ENCODE results near the gene LGALS12. TPM values are rescaled to one million over a fixed set of nuclear protein-coding genes. Genes with fewer than 3 reads are reported as not detected.

Gene LGALS12
- polyA plus RNA-seq, 3 donors = 6.8 to 16.3 (median 13.5) TPM

GRCh38 chr11:63552921-63553320, 47.0 kb downstream of the LGALS12 start:
- peak overlapping the region in 1 of 7 donors; percentile 45 for H3K27ac Mint-ChIP-seq
- no peak for DNase-seq
- H3K4me3 Mint-ChIP-seq = no peak overlapping the region
- Histone ChIP-seq H3K36me3 (replicated peaks in 1 of 2; ENCODE audit: control insufficient read depth in 1 of 2, insufficient read depth in 2 of 2, low read length in 2 of 2) (no peaks in the 10 kb centered on the region), H3K4me1 (ENCODE audit: control insufficient read depth in 1 of 2, insufficient read depth in 2 of 2, low read length in 2 of 2) (peaks cover 8 to 13% of the 10 kb centered on the region in 2 donors), H3K9me3 (replicated peaks in 1 of 2; ENCODE audit: control insufficient read depth in 1 of 2, insufficient read depth in 1 of 2, low read length in 2 of 2) (no peaks in the 10 kb centered on the region), H3K79me2 (ENCODE audit: insufficient read depth, low read length) (no peaks in the 10 kb centered on the region), H3K9ac (ENCODE audit: insufficient read depth, low read length, poor library complexity, severe bottlenecking) (no peak overlapping the region), H3K4me2 (replicated peaks; ENCODE audit: extremely low read depth, low read length, poor library complexity, severe bottlenecking) (no peak overlapping the region), H3K4me3 (replicated peaks in 1 of 3; ENCODE audit: low read depth in 2 of 3, low read length in 3 of 3) (no peak overlapping the region), H3K27me3 (ENCODE audit: control insufficient read depth in 2 of 2, insufficient read depth in 2 of 2, low read length in 2 of 2) (no peaks in the 10 kb centered on the region), H2AFZ (ENCODE audit: insufficient read depth, low read depth, low read length, poor library complexity, severe bottlenecking) (no peak overlapping the region), H3K27ac (ENCODE audit: low read depth in 1 of 2, low read length in 2 of 2) (no peak overlapping the region), H4K20me1 (ENCODE audit: insufficient read depth, low read length) (no peaks in the 10 kb centered on the region)
- peaks cover 20% of the 10 kb centered on the region for H3K4me1 Mint-ChIP-seq
- TF ChIP-seq, protein P1, sequence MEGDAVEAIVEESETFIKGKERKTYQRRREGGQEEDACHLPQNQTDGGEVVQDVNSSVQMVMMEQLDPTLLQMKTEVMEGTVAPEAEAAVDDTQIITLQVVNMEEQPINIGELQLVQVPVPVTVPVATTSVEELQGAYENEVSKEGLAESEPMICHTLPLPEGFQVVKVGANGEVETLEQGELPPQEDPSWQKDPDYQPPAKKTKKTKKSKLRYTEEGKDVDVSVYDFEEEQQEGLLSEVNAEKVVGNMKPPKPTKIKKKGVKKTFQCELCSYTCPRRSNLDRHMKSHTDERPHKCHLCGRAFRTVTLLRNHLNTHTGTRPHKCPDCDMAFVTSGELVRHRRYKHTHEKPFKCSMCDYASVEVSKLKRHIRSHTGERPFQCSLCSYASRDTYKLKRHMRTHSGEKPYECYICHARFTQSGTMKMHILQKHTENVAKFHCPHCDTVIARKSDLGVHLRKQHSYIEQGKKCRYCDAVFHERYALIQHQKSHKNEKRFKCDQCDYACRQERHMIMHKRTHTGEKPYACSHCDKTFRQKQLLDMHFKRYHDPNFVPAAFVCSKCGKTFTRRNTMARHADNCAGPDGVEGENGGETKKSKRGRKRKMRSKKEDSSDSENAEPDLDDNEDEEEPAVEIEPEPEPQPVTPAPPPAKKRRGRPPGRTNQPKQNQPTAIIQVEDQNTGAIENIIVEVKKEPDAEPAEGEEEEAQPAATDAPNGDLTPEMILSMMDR (IDR thresholded peaks at IDR 0.05) = no peak
- no peaks in the 10 kb centered on the region for H3K36me3 Mint-ChIP-seq
- no peaks in the 10 kb centered on the region for H3K9me3 Mint-ChIP-seq
- intact Hi-C loops (cut with micrococcal nuclease) = no loop called here
- 87% methylated on average over 3 of the region's 7 CpGs for WGBS (ENCODE audit: insufficient coverage)
- peaks cover 0 to 14% (median 10%) of the 10 kb centered on the region in 3 donors for H3K27me3 Mint-ChIP-seq (ENCODE audit: low read depth in 3 of 3)

DNA sequence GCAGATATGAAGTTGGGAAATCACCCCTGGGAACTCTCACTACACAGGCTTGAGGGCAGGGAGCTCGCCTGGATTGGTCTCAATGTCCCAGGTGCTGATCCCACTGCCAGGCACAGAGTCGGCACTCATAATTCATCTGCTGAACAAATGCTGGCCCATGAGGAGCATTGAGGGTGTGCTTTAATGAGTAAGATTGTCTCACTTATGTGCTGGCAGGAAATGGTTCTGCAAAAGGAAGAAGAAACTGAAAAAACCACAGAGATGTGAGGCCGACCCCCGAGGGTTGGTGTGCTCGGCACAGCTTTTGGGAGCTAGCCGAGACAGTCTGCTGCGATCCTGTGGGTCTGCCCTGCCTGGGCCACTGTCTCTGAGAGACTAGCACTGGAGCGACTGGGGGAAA, 47.9 kb downstream of the LGALS12 start:
- Histone ChIP-seq H3K9me3 (replicated peaks in 1 of 2; ENCODE audit: control insufficient read depth in 1 of 2, insufficient read depth in 1 of 2, low read length in 2 of 2) (no peaks in the 10 kb centered on the region), H4K20me1 (ENCODE audit: insufficient read depth, low read length) (no peaks in the 10 kb centered on the region), H3K79me2 (ENCODE audit: insufficient read depth, low read length) (no peaks in the 10 kb centered on the region), H3K27me3 (ENCODE audit: control insufficient read depth in 2 of 2, insufficient read depth in 2 of 2, low read length in 2 of 2) (no peaks in the 10 kb centered on the region), H3K4me3 (replicated peaks in 1 of 3; ENCODE audit: low read depth in 2 of 3, low read length in 3 of 3) (peak overlapping the region in 1 of 3 experiments; percentile 35), H3K4me2 (replicated peaks; ENCODE audit: extremely low read depth, low read length, poor library complexity, severe bottlenecking) (peak overlapping the region; percentile 42), H3K9ac (ENCODE audit: insufficient read depth, low read length, poor library complexity, severe bottlenecking) (peak overlapping the region; percentile 25), H3K27ac (ENCODE audit: low read depth in 1 of 2, low read length in 2 of 2) (peak overlapping the region in 1 of 2 donors; percentile 48), H3K4me1 (ENCODE audit: control insufficient read depth in 1 of 2, insufficient read depth in 2 of 2, low read length in 2 of 2) (peaks cover 8 to 13% of the 10 kb centered on the region in 2 donors), H2AFZ (ENCODE audit: insufficient read depth, low read depth, low read length, poor library complexity, severe bottlenecking) (peak overlapping the region; percentile 77), H3K36me3 (replicated peaks in 1 of 2; ENCODE audit: control insufficient read depth in 1 of 2, insufficient read depth in 2 of 2, low read length in 2 of 2) (no peaks in the 10 kb centered on the region)
- peak in 2 of 3 donors; percentile 20 to 23 for DNase-seq
- peak overlapping the region; percentile 59 to 80 for H3K4me3 Mint-ChIP-seq
- peak overlapping the region in 5 of 7 donors; percentile 38 to 77 (median 68) for H3K27ac Mint-ChIP-seq
- no peaks in the 10 kb centered on the region for H3K9me3 Mint-ChIP-seq
- H3K36me3 Mint-ChIP-seq = no peaks in the 10 kb centered on the region
- WGBS (ENCODE audit: insufficient coverage) = 0% methylated on average over 7 of the region's 8 CpGs
- peaks cover 20% of the 10 kb centered on the region for H3K4me1 Mint-ChIP-seq
- TF ChIP-seq, protein P1 (IDR thresholded peaks at IDR 0.05) = no peak
- intact Hi-C loops (cut with micrococcal nuclease) = no loop called here
- H3K27me3 Mint-ChIP-seq (ENCODE audit: low read depth in 3 of 3) = peaks cover 0 to 14% (median 10%) of the 10 kb centered on the region in 3 donors

Measured in CD14-positive monocyte (primary cell).